ENCODE data around the gene CDHR2.
A peak's percentile ranks its signal among the peaks of the same experiment; 100 is the strongest.

CDHR2 gene

DNA sequence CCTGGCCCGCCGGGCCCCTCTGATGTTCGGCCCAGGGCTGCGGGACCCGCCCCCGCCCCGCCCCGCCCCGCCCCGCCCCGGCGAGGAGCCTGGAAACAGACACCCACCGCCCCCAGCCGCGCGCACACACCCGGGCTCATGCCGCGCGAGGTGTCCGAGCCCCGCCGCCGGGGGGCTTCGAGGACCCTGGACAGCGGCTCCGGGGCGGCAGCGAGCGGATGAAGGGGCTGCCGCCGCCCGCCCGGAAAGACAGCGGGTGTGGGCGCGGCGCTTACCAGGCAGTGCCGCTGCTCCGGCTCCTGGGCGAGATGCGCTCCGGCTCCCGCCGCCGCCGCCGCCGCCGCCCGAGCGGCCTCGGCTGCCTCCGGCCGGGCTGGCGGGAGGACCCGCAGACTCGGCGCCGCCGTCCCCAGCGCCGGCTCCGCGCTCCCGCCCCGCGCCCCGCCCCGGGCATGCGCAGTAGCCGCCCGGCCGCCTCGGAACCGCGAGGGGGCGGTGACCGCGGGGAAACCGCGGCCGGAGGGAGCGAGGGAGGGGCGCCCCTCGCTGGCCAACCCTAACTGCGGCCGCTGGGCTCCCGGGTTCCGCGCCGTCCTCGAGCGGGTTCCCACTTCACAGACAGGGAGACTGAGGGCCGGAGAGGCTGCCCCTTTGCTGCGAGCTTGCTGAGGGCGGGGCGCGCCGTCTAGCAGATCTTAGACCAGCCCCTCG lies 60.7 kb downstream of the CDHR2 start, which contains the start of gene GPRIN1 (continued):
- TF ChIP-seq ZNF660 (tag by site-specific recombination; IDR thresholded peaks at IDR 0.05) (0 out of 2 replicates have a peak, but pooled peaks have one; percentile 9), ZNF394 (tag by site-specific recombination; IDR thresholded peaks at IDR 0.05; ENCODE audit: borderline replicate concordance) (no peak), ZNF335 (tag by site-specific recombination; conservative IDR thresholded peaks at IDR 0.05) (peak; percentile 80), GLIS2 (tag by site-specific recombination; IDR thresholded peaks at IDR 0.05) (peak; percentile 40), RBAK (tag by site-specific recombination; IDR thresholded peaks at IDR 0.05) (no peak), ZNF624 (tag by site-specific recombination; IDR thresholded peaks at IDR 0.05) (no peak), ZFHX2 (tag by site-specific recombination; conservative IDR thresholded peaks at IDR 0.05) (0 out of 2 replicates have a peak, but pooled peaks have one; percentile 9), ZNF362 (tag by site-specific recombination; IDR thresholded peaks at IDR 0.05) (no peak), ZNF701 (tag by site-specific recombination; IDR thresholded peaks at IDR 0.05) (no peak), ZBTB8A (tag by site-specific recombination; IDR thresholded peaks at IDR 0.05) (0 out of 2 replicates have a peak, but pooled peaks have one; percentile 39), ZSCAN30 (tag by site-specific recombination; IDR thresholded peaks at IDR 0.05) (peak; percentile 82), ZNF175 (tag by site-specific recombination; IDR thresholded peaks at IDR 0.05) (no peak), BCL11A (tag by site-specific recombination; IDR thresholded peaks at IDR 0.05; ENCODE audit: low read depth) (no peak), ZNF398 (tag by site-specific recombination; IDR thresholded peaks at IDR 0.05) (peak; percentile 67), HOXD13 (CRISPR knock-in tag; IDR thresholded peaks at IDR 0.05; ENCODE audit: borderline replicate concordance) (no peak), ZBTB26 (tag by site-specific recombination; optimal IDR thresholded peaks at IDR 0.05) (peak; percentile 67), KLF9 (tag by site-specific recombination; IDR thresholded peaks at IDR 0.05; ENCODE audit: low read depth) (peak; percentile 89), SP3 (tag by site-specific recombination; IDR thresholded peaks at IDR 0.05) (peak; percentile 62), KLF7 (tag by site-specific recombination; IDR thresholded peaks at IDR 0.05; ENCODE audit: borderline replicate concordance) (peak; percentile 27; the same call in 1 of the 2 replicates), YY1 (tag by site-specific recombination; IDR thresholded peaks at IDR 0.05) (no peak; the same call in 1 of the 2 replicates), ZXDB (tag by site-specific recombination; IDR thresholded peaks at IDR 0.05) (0 out of 2 replicates have a peak, but pooled peaks have one; percentile 39), IKZF3 (tag by site-specific recombination; IDR thresholded peaks at IDR 0.05) (no peak)
- TF ChIP-seq, protein P1, sequence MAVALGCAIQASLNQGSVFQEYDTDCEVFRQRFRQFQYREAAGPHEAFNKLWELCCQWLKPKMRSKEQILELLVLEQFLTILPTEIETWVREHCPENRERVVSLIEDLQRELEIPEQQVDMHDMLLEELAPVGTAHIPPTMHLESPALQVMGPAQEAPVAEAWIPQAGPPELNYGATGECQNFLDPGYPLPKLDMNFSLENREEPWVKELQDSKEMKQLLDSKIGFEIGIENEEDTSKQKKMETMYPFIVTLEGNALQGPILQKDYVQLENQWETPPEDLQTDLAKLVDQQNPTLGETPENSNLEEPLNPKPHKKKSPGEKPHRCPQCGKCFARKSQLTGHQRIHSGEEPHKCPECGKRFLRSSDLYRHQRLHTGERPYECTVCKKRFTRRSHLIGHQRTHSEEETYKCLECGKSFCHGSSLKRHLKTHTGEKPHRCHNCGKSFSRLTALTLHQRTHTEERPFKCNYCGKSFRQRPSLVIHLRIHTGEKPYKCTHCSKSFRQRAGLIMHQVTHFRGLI (tag by site-specific recombination; IDR thresholded peaks at IDR 0.05): no peak
- TF ChIP-seq, protein P2, sequence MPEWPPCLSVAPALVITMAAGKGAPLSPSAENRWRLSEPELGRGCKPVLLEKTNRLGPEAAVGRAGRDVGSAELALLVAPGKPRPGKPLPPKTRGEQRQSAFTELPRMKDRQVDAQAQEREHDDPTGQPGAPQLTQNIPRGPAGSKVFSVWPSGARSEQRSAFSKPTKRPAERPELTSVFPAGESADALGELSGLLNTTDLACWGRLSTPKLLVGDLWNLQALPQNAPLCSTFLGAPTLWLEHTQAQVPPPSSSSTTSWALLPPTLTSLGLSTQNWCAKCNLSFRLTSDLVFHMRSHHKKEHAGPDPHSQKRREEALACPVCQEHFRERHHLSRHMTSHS (tag by site-specific recombination; IDR thresholded peaks at IDR 0.05): no peak
- TF ChIP-seq, protein P3, sequence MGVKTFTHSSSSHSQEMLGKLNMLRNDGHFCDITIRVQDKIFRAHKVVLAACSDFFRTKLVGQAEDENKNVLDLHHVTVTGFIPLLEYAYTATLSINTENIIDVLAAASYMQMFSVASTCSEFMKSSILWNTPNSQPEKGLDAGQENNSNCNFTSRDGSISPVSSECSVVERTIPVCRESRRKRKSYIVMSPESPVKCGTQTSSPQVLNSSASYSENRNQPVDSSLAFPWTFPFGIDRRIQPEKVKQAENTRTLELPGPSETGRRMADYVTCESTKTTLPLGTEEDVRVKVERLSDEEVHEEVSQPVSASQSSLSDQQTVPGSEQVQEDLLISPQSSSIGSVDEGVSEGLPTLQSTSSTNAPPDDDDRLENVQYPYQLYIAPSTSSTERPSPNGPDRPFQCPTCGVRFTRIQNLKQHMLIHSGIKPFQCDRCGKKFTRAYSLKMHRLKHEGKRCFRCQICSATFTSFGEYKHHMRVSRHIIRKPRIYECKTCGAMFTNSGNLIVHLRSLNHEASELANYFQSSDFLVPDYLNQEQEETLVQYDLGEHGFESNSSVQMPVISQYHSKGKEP (tag by site-specific recombination; IDR thresholded peaks at IDR 0.05): no peak
- TF ChIP-seq, protein P4, sequence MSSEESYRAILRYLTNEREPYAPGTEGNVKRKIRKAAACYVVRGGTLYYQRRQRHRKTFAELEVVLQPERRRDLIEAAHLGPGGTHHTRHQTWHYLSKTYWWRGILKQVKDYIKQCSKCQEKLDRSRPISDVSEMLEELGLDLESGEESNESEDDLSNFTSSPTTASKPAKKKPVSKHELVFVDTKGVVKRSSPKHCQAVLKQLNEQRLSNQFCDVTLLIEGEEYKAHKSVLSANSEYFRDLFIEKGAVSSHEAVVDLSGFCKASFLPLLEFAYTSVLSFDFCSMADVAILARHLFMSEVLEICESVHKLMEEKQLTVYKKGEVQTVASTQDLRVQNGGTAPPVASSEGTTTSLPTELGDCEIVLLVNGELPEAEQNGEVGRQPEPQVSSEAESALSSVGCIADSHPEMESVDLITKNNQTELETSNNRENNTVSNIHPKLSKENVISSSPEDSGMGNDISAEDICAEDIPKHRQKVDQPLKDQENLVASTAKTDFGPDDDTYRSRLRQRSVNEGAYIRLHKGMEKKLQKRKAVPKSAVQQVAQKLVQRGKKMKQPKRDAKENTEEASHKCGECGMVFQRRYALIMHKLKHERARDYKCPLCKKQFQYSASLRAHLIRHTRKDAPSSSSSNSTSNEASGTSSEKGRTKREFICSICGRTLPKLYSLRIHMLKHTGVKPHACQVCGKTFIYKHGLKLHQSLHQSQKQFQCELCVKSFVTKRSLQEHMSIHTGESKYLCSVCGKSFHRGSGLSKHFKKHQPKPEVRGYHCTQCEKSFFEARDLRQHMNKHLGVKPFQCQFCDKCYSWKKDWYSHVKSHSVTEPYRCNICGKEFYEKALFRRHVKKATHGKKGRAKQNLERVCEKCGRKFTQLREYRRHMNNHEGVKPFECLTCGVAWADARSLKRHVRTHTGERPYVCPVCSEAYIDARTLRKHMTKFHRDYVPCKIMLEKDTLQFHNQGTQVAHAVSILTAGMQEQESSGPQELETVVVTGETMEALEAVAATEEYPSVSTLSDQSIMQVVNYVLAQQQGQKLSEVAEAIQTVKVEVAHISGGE (tag by site-specific recombination; conservative IDR thresholded peaks at IDR 0.05; ENCODE audit: low read depth): no peak; the same call in 1 of the 2 replicates
